Spinal cord (tissue), 10 donors: ENCODE results near the gene NBPF20. TPM values are rescaled to one million over a fixed set of nuclear protein-coding genes. Genes with fewer than 3 reads are reported as not detected.
"Not testable (repeated sequence)": the region's sequence is repeated elsewhere in the genome, so short reads cannot be mapped to it uniquely, and the experiment has no call there.

Experiments used
- DNase-seq, 6 donors: peaks; one replicate each; pipeline versions ENCODE4 v3.0.0 to v3.0.0-alpha.2; 2013 to 2015; ENCODE audit warnings: low spot score in 6 of 6, low read depth in 4 of 6
- H3K27ac ChIP-seq: one replicate; pipeline ENCODE4 v1.5.1; 2013; ENCODE audit warnings: low read depth, low read length, control low read depth
- H3K27me3 ChIP-seq: one replicate; pipeline ENCODE4 v1.6.1; 2013; ENCODE audit warnings: low read length; ENCODE audit not compliant: control insufficient read depth, insufficient read depth
- H3K36me3 ChIP-seq: one replicate; pipeline ENCODE4 v1.6.1; 2013; ENCODE audit warnings: low read length; ENCODE audit not compliant: control insufficient read depth, insufficient read depth
- H3K4me1 ChIP-seq: one replicate; pipeline ENCODE4 v1.6.1; 2013; ENCODE audit warnings: low read length; ENCODE audit not compliant: control insufficient read depth, insufficient read depth
- H3K4me3 ChIP-seq: one replicate; pipeline ENCODE4 v1.5.1; 2013; ENCODE audit warnings: low read depth, low read length, control low read depth
- H3K9me3 ChIP-seq: one replicate; pipeline ENCODE4 v1.6.1; 2013; ENCODE audit warnings: low read length; ENCODE audit not compliant: control insufficient read depth, insufficient read depth
- WGBS: methylation state at CpG from one replicate; pipeline ENCODE4 v1.1.5; 2013; ENCODE audit warnings: missing lambda C conversion rate; ENCODE audit not compliant: insufficient coverage; 5-methylcytosine and 5-hydroxymethylcytosine counted together
- polyA plus RNA-seq, 2 donors: library from polyadenylated mRNA; unstranded; fragments of 120-200 nt; gene quantifications; one replicate each; pipeline ENCODE4 v1.2.1, GENCODE V29; 2013; ENCODE audit not compliant: insufficient read length in 2 of 2
- total RNA-seq, 2 donors: library from RNA; depleted of rRNA in 1 of 2; stranded (reverse); fragments of 120-200 nt in 1 of 2; fragments of >200 nt in 1 of 2; gene quantifications; one replicate each; pipeline versions ENCODE4 v1.2.3 to v1.2.4, GENCODE V29; 2013 to 2014
- donor health status: healthy.

The NBPF20 gene
- total and polyA plus RNA-seq, 4 donors, result 3.2 to 7.3 (median 4.7) TPM

DNA sequence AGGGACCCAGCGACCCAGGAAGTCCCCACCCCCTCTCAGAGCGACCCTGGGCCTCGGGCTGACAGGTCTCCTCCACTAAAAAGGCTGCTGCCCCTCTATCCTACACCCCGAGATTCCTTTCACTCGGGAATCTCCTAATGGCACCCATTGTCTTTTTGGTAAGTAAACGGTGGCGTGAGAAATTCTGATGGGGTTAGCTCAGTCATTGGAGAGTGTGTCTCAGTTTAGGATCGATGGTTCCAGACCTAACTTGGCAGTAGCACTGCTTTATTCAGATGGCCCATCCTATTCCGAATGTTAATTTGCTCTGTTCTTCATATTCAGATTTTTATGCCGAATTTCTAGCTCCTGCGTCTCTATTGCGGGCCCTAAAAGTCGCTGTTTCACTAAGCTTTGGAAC lies 34.6 kb upstream of the NBPF20 start:
- not testable (repeated sequence) for H3K4me3 ChIP-seq, H3K27ac ChIP-seq, H3K4me1 ChIP-seq, H3K36me3 ChIP-seq, DNase-seq, H3K9me3 ChIP-seq
- WGBS, result 0% methylated on average over 2 of the region's 13 CpGs
- H3K27me3 ChIP-seq, result peaks cover 12% of the 10 kb centered on the region

DNA sequence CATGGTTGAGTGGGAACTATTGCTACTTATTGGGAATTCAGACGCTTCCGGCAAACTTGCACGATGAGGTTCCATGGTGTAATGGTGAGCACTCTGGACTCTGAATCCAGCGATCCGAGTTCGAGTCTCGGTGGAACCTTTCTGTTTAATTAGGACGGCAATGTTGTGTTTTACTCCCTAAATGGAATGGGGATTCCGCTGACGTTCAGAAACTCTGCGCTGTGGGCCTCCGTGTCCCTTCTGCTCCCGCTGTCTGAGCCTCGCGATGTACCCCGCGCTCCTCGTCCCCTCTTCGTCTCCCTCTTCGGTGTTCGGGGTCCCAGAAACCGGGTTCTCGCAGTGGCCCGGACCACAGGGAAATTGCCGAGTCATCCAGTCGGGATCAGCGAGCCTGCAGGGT lies 34.2 kb upstream of the NBPF20 start:
- WGBS, result no CpG with 5 or more reads among the region's 27 CpGs
- not testable (repeated sequence) for H3K27ac ChIP-seq, H3K9me3 ChIP-seq, H3K4me1 ChIP-seq, H3K36me3 ChIP-seq, H3K4me3 ChIP-seq, DNase-seq
- peaks cover 12% of the 10 kb centered on the region for H3K27me3 ChIP-seq

DNA sequence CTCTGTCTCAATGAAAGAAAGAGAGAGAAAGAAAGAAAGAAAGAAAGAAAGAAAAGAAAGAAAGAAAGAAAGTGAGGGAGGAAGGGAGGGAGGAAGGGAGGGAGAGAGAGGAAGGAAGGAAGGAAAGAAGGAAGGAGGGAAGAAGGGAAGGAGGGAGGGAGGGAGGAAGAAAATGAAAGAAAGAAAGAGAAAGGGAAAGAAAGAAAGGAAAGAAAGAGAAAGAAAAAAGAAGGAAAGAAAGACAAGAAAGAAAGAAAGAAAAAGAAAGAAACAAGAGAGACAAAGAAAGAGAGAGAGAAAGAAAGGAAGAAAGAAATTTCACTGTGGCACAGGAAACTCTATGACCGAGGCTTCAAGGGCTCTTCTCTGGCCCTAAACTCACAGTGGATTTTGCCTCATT lies 33.7 kb upstream of the NBPF20 start:
- no CpG with 5 or more reads among the region's 1 CpG for WGBS
- H3K36me3 ChIP-seq, H3K9me3 ChIP-seq, H3K4me1 ChIP-seq, DNase-seq, H3K27ac ChIP-seq, H3K4me3 ChIP-seq: not testable (repeated sequence)
- peaks cover 12% of the 10 kb centered on the region for H3K27me3 ChIP-seq

DNA sequence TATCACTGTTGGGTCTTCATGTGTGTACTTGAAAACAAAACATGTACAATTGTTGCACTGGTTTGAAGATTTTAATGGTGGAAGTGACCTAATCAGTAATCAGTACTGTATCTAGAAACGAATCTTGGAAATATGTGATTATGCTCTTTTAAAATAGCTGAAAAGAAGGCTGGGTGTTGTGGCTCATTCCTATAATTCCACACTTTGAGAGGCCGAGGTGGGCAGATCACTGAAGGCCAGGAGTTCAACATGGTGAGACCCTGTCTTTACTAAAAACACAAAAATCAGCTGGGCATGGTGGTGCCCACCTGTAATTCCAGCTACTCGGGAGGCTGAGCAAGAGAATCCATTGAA lies 29.4 kb upstream of the NBPF20 start:
- not testable (repeated sequence) for H3K27me3 ChIP-seq, H3K4me3 ChIP-seq, H3K4me1 ChIP-seq, H3K36me3 ChIP-seq, DNase-seq, H3K9me3 ChIP-seq, H3K27ac ChIP-seq
- no CpG with 5 or more reads among the region's 3 CpGs for WGBS

DNA sequence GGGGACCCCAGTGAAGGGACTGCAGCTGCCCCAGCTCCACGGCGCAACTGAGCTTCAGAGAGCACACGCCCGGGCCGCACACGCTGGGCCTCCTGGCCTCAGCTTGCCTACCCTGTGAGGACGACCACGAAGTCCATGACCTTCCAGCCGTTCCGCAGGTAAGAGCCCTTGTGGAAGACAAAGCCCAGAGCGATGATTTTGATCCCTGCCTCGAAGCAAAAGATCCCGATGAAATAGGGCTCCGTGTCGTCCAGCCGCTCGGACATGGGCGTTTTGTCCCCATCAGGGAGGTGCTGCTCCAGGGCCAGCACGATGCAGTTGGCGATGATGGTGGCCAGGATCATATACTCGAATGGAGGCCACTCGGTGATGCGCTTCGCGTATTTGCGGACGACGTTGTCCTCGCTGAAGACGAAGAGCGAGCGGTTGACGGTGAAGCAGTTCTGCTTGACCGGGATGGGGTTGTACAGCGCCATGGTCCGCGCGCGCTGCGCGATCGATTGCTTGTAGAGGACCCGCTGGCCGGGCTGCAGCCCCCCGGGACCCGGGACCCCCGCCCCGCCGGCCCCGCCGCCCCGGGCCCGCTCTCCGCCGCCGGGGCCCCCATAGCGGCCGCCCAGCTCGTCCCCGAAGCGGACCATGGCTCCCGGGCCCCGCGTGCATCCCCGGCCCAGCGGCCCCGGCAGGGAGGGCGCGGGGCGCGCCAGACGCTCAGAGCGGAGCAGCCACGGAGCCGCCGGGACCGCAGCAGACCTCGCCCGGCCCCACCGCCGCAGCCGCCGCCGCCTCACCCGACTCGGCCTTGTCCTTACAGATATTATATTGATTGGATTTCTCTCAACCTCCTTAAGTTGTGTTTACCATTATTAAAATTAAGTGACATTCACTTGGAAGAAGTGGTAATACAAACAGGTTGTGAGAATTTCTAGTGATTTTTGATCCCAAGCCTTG lies 28.7 kb upstream of the NBPF20 start:
- WGBS, result 18% methylated on average over 29 of the region's 86 CpGs
- H3K9me3 ChIP-seq, H3K27ac ChIP-seq, H3K27me3 ChIP-seq, H3K36me3 ChIP-seq, H3K4me1 ChIP-seq, H3K4me3 ChIP-seq: not testable (repeated sequence)
- DNase-seq, result peak in 1 of 6 donors; percentile 15

DNA sequence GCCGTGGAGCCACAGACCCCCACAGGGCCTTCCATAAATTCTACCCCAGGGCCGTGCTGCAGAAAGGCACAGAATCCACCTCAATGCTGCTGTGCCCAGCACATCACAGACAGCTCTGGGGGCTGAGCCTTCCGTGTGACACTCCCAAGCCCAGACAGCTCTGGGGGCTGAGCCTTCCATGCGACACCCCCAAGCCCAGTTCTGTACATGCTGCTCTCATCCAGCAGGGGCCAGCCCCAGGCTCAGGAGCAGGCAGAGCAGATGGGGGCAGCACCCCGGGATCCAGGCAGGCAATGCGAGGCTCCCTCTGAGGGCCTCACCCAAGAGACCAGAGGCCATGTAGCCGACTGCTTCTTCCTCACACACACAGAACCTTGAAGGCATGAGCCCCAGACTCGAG lies 27.1 kb upstream of the NBPF20 start:
- not testable (repeated sequence) for DNase-seq, H3K9me3 ChIP-seq, H3K36me3 ChIP-seq, H3K4me3 ChIP-seq, H3K27me3 ChIP-seq, H3K4me1 ChIP-seq, H3K27ac ChIP-seq
- WGBS, result 40% methylated on average over 2 of the region's 8 CpGs

DNA sequence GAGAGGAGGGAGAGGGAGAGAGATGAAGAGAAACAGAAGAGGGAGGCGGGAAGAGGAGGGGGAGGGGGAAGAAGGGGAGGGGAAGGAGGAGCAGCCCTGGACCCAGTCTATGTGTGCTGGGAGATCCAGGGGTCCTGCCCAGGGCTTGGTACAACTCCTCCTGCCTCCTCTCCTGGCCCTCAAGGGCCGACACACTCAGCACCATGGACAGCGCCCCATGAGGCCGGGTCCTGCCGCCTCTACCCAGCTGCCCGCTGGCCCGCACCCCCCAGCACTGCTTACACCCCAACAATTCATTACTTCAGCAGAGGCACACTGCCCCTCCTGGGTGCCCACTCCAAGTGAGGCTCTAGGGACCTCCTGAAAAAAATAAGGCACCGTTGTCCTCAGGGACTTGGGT lies 26.5 kb upstream of the NBPF20 start:
- H3K27me3 ChIP-seq, H3K27ac ChIP-seq, H3K4me3 ChIP-seq, H3K9me3 ChIP-seq, DNase-seq, H3K36me3 ChIP-seq, H3K4me1 ChIP-seq: not testable (repeated sequence)
- WGBS, result 0% methylated on average over 4 of the region's 8 CpGs

DNA sequence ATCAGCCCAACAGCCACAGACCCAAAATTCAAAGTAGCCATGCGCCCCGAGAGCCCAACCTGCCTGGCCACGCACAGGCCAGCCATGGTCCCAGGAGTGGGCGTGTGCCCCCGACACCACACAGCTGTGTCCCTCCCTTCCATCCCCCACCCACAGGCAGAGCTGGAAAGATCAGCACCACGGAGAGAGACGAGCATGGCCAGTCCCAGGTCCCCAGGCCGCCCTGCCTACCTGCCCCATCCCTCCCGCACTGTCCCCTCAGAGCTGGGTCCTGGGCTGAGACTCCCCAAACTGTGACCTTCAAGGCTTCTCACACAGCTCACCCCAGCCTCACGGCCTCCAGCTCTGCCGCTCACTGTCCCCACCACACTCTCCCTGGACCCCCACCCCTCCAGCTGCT lies 19.8 kb upstream of the NBPF20 start:
- DNase-seq, H3K4me3 ChIP-seq, H3K4me1 ChIP-seq, H3K9me3 ChIP-seq, H3K36me3 ChIP-seq, H3K27me3 ChIP-seq, H3K27ac ChIP-seq: not testable (repeated sequence)
- WGBS, result 2% methylated on average over 6 of the region's 11 CpGs

DNA sequence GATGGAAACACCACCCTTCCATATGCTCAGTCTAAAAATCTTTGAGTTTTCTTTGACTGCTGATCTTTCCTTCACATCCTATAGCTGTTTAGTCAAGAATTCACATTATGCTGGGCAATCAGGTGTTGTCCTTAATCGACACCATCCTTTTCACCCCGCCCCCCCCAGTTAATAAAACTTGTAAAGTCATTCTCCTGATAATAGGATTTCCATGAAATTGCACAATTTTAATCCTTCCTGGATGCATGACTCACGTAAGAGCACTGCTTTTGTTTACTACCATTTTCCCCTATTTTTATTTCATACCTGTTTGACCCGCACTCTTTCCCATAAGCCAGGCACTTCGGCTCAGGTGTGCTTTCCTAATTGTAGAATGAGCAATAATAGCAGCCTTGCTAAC lies 16.9 kb upstream of the NBPF20 start:
- not testable (repeated sequence) for DNase-seq, H3K36me3 ChIP-seq, H3K27me3 ChIP-seq, H3K4me1 ChIP-seq, H3K9me3 ChIP-seq, H3K4me3 ChIP-seq, H3K27ac ChIP-seq
- WGBS, result 100% methylated on average over 2 of the region's 5 CpGs
